Stimulated activated CD4-positive, alpha-beta T cell treated with anti-CD3 and anti-CD28 coated beads, Interleukin-1b, Interleukin-23, amount 100 ng/mL, for 4 hours (primary cell): ENCODE data around the gene RASA3.
"Not testable (repeated sequence)": the region's sequence is repeated elsewhere in the genome, so short reads cannot be mapped to it uniquely, and the experiment has no call there.

Source experiments
- DNase-seq, 2 donors: peaks; one replicate each; pipeline ENCODE4 v3.0.0-alpha.2; 2020; ENCODE audit warnings: low read depth in 2 of 2

The RASA3 gene

GRCh38 chr13:114155926-114156883 is 23.8 kb upstream of the RASA3 start:
- no peak for DNase-seq

GRCh38 chr13:114155320-114155719 is 22.9 kb upstream of the RASA3 start:
- no peak for DNase-seq

- no peak for DNase-seq
These were observed 22.1 kb upstream of the RASA3 start for GRCh38 chr13:114154476-114154875.

- DNase-seq, result no peak
These were observed 21.2 kb upstream of the RASA3 start for GRCh38 chr13:114153485-114154080.

- DNase-seq, result no peak
These were observed 20.5 kb upstream of the RASA3 start for GRCh38 chr13:114152831-114153371.

- no peak for DNase-seq
These were observed 19.8 kb upstream of the RASA3 start for GRCh38 chr13:114152285-114152645.

- peak in 1 of 2 donors; percentile 43 for DNase-seq
These were observed 19.3 kb upstream of the RASA3 start for GRCh38 chr13:114151565-114152284.

- DNase-seq, result no peak
These were observed 18.6 kb upstream of the RASA3 start for GRCh38 chr13:114151031-114151430.

- no peak for DNase-seq
These were observed 17.6 kb upstream of the RASA3 start for GRCh38 chr13:114149774-114150740.

- not testable (repeated sequence) for DNase-seq
These were observed 16.5 kb upstream of the RASA3 start for GRCh38 chr13:114148886-114149285.

- DNase-seq, result peak in 1 of 2 donors; percentile 56
These were observed 16.1 kb upstream of the RASA3 start for GRCh38 chr13:114148521-114148855.

GRCh38 chr13:114147803-114148520 is 15.5 kb upstream of the RASA3 start:
- no peak for DNase-seq

- DNase-seq, result no peak
These were observed 14.2 kb upstream of the RASA3 start for GRCh38 chr13:114146629-114147028.

GRCh38 chr13:114146173-114146572 is 13.8 kb upstream of the RASA3 start:
- no peak for DNase-seq

GRCh38 chr13:114145722-114146121 is 13.3 kb upstream of the RASA3 start:
- DNase-seq, result no peak

- no peak for DNase-seq
These were observed 12.8 kb upstream of the RASA3 start for GRCh38 chr13:114145256-114145655.

- DNase-seq, result no peak
These were observed 12.3 kb upstream of the RASA3 start for GRCh38 chr13:114144606-114145244.

GRCh38 chr13:114143806-114144605 is 11.6 kb upstream of the RASA3 start:
- DNase-seq, result no peak
